Astrocyte of the spinal cord (primary cell): ENCODE data around the gene INHBE.

Experiments
- DNase-seq: peaks from one replicate; pipeline ENCODE4 v3.0.0; 2011; ENCODE audit warnings: low read depth, low spot score
- H3K4me3 ChIP-seq: 2 replicates; pipeline ENCODE4 v1.5.1; 2011; ENCODE audit warnings: low read depth, mild to moderate bottlenecking, low read length, moderate library complexity
- CTCF ChIP-seq: IDR thresholded peaks from 2 replicates; pipeline ENCODE4 v1.5.1; 2012; ENCODE audit warnings: low read depth, mild to moderate bottlenecking, low read length, inconsistent platforms
- in situ Hi-C: cut with HindIII; loops from 2 replicates; pipeline ENCODE4 v1.10.0; 2017; ENCODE audit warnings: low sequenced_read_pairs

The INHBE gene

GRCh38 chr12:57474862-57475261, 19.8 kb downstream of the INHBE start:
- no peak overlapping the region for H3K4me3 ChIP-seq
- DNase-seq: no peak
- TF ChIP-seq CTCF: no peak
- in situ Hi-C loops: no loop called here

GRCh38 chr12:57475271-57476161, 20.4 kb downstream of the INHBE start:
- no peak overlapping the region for H3K4me3 ChIP-seq
- no peak for DNase-seq
- in situ Hi-C loops: no loop called here
- no peak for TF ChIP-seq CTCF

- TF ChIP-seq CTCF: no peak
- no peak for DNase-seq
- in situ Hi-C loops: no loop called here
- no peak overlapping the region for H3K4me3 ChIP-seq
Observed at GRCh38 chr12:57476162-57476992, 21.3 kb downstream of the INHBE start.

GRCh38 chr12:57476993-57477709, 22.0 kb downstream of the INHBE start:
- no peak overlapping the region for H3K4me3 ChIP-seq
- in situ Hi-C loops: no loop called here
- no peak for DNase-seq

GRCh38 chr12:57477710-57478681, 22.9 kb downstream of the INHBE start:
- no peak for DNase-seq
- no peak overlapping the region for H3K4me3 ChIP-seq
- no peak for TF ChIP-seq CTCF
- in situ Hi-C loops: no loop called here

More at GRCh38 chr12:57476993-57477709, 22.0 kb downstream of the INHBE start:
- no peak for TF ChIP-seq CTCF
